GM12878 (cell line): ENCODE data around the gene IGF2R. TPM values are rescaled to one million over a fixed set of nuclear protein-coding genes. Genes with fewer than 3 reads are reported as not detected.

Experiments used
- ATAC-seq: fragments of 200-7000 bp; cut with Tn5 transposase; 3 replicates; pipeline ENCODE4 v1.9.1; 2020; ENCODE audit warnings: mild to moderate bottlenecking, moderate library complexity
- BruUV-seq: library from RNA; stranded (reverse); fragments of 400-500 nt; replicated peaks from 2 replicates; lab custom pipeline; 2021; lab: Mats Ljungman, UMichigan
- CTCF ChIA-PET: fragments of 300-600 bp; sonication (Branson Sonifier 250); formaldehyde crosslinking; extraction: SDS; loops from one replicate; lab custom pipeline; 2021; ENCODE audit warnings: inconsistent platforms; lab: Yijun Ruan, JAX
- POLR2A ChIA-PET: fragments of 350-600 bp; formaldehyde crosslinking; extraction: SDS; loops from one replicate; lab custom pipeline; 2021; ENCODE audit warnings: inconsistent platforms; lab: Charles Lee
- RAD21 ChIA-PET: fragments of 300-600 bp; sonication (Branson Sonifier 250); formaldehyde crosslinking; loops from one replicate; lab custom pipeline; 2023; ENCODE audit warnings: antibody characterized with exemption; ENCODE audit not compliant: unreplicated experiment; lab: Charles Lee
- SMC1A ChIA-PET: fragments of 300-600 bp; sonication (Branson Sonifier 250); formaldehyde crosslinking; loops from one replicate; lab custom pipeline; 2023; ENCODE audit not compliant: unreplicated experiment, uncharacterized antibody; lab: Charles Lee
- DNase-seq: peaks from one replicate; pipeline ENCODE4 v3.0.0-alpha.2; 2011; ENCODE audit warnings: low read depth, low spot score
- FAIRE-seq: peaks from 3 replicates; lab custom pipeline; 2011; peaks lifted over from hg19 to GRCh38; lab: Jason Lieb, UNC
- H2AFZ ChIP-seq: 2 replicates; pipeline ENCODE4 v1.6.0; 2011; ENCODE audit warnings: low read depth, low read length, control low read depth; ENCODE audit not compliant: control insufficient read depth
- H3K27ac ChIP-seq: 2 replicates; pipeline ENCODE4 v1.5.1; 2011; ENCODE audit warnings: control low read depth; ENCODE audit not compliant: control insufficient read depth, insufficient read depth
- H3K27me3 ChIP-seq, 2 experiments: replicated peaks in 1 of 2; 2 replicates each; pipeline versions ENCODE4 v1.6.0 to v1.6.1; 2011; ENCODE audit warnings: low read length in 1 of 2; ENCODE audit not compliant: control insufficient read depth in 2 of 2, insufficient read depth in 2 of 2
- H3K36me3 ChIP-seq, 2 experiments: 2 replicates each; pipeline ENCODE4 v1.5.1; 2011; ENCODE audit warnings: low read length in 1 of 2; ENCODE audit not compliant: control insufficient read depth in 2 of 2, insufficient read depth in 2 of 2
- H3K4me1 ChIP-seq: 2 replicates; pipeline ENCODE4 v1.6.1; 2011; ENCODE audit warnings: mild to moderate bottlenecking, low read length, moderate library complexity, mixed read lengths; ENCODE audit not compliant: control insufficient read depth, insufficient read depth
- H3K4me2 ChIP-seq: 2 replicates; pipeline ENCODE4 v1.6.0; 2011; ENCODE audit warnings: control low read depth; ENCODE audit not compliant: control insufficient read depth, insufficient read depth
- H3K4me3 ChIP-seq: fragments of 200-600 bp; sonication (generic); 2 replicates; pipeline ENCODE4 v1.5.1; 2016
- H3K79me2 ChIP-seq: 2 replicates; pipeline ENCODE4 v1.6.0; 2011; ENCODE audit warnings: low read length; ENCODE audit not compliant: control insufficient read depth, insufficient read depth
- H3K9ac ChIP-seq: 2 replicates; pipeline ENCODE4 v1.8.0; 2011; ENCODE audit warnings: low read length, control low read depth, mixed read lengths; ENCODE audit not compliant: control insufficient read depth, insufficient read depth
- H3K9me3 ChIP-seq: replicated peaks from 3 replicates; pipeline ENCODE4 v1.5.1; 2011; ENCODE audit warnings: mild to moderate bottlenecking, low read length; ENCODE audit not compliant: control insufficient read depth, insufficient read depth
- H4K20me1 ChIP-seq: 2 replicates; pipeline ENCODE4 v1.6.0; 2011; ENCODE audit not compliant: control insufficient read depth, insufficient read depth
- CBFB ChIP-seq: IDR thresholded peaks from 2 replicates; pipeline ENCODE4 v1.6.1; 2016; ENCODE audit warnings: antibody characterized with exemption, low read depth
- E4F1 ChIP-seq: fragments of 450-650 bp; IDR thresholded peaks from 2 replicates; pipeline ENCODE4 v1.6.1; 2018; ENCODE audit warnings: borderline replicate concordance, mild to moderate bottlenecking; ENCODE audit not compliant: partially characterized antibody
- EED ChIP-seq: sonication (generic); IDR thresholded peaks from 2 replicates; pipeline ENCODE4 v1.6.1; 2016; ENCODE audit warnings: antibody characterized with exemption, low read depth
- IRF4 ChIP-seq: IDR thresholded peaks from 2 replicates; pipeline ENCODE4 v1.6.1; 2011; ENCODE audit warnings: low read depth, low read length
- KLF5 ChIP-seq: fragments of 450-650 bp; IDR thresholded peaks from 2 replicates; pipeline ENCODE4 v1.6.1; 2014; ENCODE audit warnings: mild to moderate bottlenecking; ENCODE audit not compliant: partially characterized antibody
- LARP7 ChIP-seq: fragments of 450-650 bp; IDR thresholded peaks from 2 replicates; pipeline ENCODE4 v1.6.1; 2017; ENCODE audit warnings: mild to moderate bottlenecking
- MLLT1 ChIP-seq: fragments of 450-650 bp; IDR thresholded peaks from 2 replicates; pipeline ENCODE4 v1.6.1; 2016; ENCODE audit warnings: mild to moderate bottlenecking
- MTA2 ChIP-seq: fragments of 450-650 bp; IDR thresholded peaks from 2 replicates; pipeline ENCODE4 v1.6.1; 2016; ENCODE audit warnings: low read depth, mild to moderate bottlenecking, moderate library complexity
- NFIC ChIP-seq: IDR thresholded peaks from 2 replicates; pipeline ENCODE4 v1.6.1; 2012; ENCODE audit warnings: low read depth, mild to moderate bottlenecking, inconsistent platforms, low read length, moderate library complexity
- PAX8 ChIP-seq: fragments of 450-650 bp; IDR thresholded peaks from 2 replicates; pipeline ENCODE4 v1.6.1; 2017; ENCODE audit warnings: mild to moderate bottlenecking, moderate library complexity
- RAD21 ChIP-seq: IDR thresholded peaks from 2 replicates; pipeline ENCODE4 v1.6.1; 2011; ENCODE audit warnings: mild to moderate bottlenecking, low read depth, low read length, moderate library complexity; ENCODE audit not compliant: insufficient read depth
- RUNX3 ChIP-seq: IDR thresholded peaks from 2 replicates; pipeline ENCODE4 v1.6.1; 2012; ENCODE audit warnings: low read length, inconsistent platforms
- ZBED1 ChIP-seq: IDR thresholded peaks from 2 replicates; pipeline ENCODE4 v1.6.1; 2016; ENCODE audit warnings: borderline replicate concordance
- WGBS: methylation state at CpG from one replicate; pipeline ENCODE4 v1.1.6; 2016; ENCODE audit warnings: low lambda C conversion rate; ENCODE audit not compliant: insufficient replicate concordance, insufficient coverage; ENCODE audit errors: missing lambda C conversion rate; 5-methylcytosine and 5-hydroxymethylcytosine counted together
- in situ Hi-C: fragments of 300-500 bp; cut with MboI; formaldehyde crosslinking; loops from 9 replicates; pipeline ENCODE4 v1.14.3; 2018; ENCODE audit warnings: mixed read lengths
- intact Hi-C: fragments of 100-400 bp; cut with micrococcal nuclease; formaldehyde crosslinking; loops from one replicate; pipeline ENCODE4 v1.14.2; 2022; ENCODE audit not compliant: unreplicated experiment
- polyA plus RNA-seq, 11 experiments: library from polyadenylated mRNA; depleted of rRNA in 4 of 11; unstranded in 6 of 11; stranded (reverse) in 5 of 11; fragments of >200 nt; fragmentation: Nextera tagmentation in 4 of 11; fragmentation: Illumina TruSeq in 1 of 11; extraction: Ambion mirVana in 4 of 11; extraction: Trizol in 1 of 11; gene quantifications; 1 replicate in 1 of 11; 2 replicates in 10 of 11; pipeline versions ENCODE4 v1.2.1 to v1.2.3, GENCODE V29; 2011 to 2016; ENCODE audit warnings: inconsistent platforms in 2 of 11, missing spikeins in 2 of 11, low read depth in 1 of 11
- total RNA-seq, 4 experiments: library from RNA; depleted of rRNA in 3 of 4; stranded (reverse); fragments of >200 nt in 3 of 4; fragmentation: Illumina TruSeq in 1 of 4; extraction: Trizol in 1 of 4; gene quantifications; 2 replicates each; pipeline versions ENCODE4 v1.2.1 to v1.2.3, GENCODE V29; 2013 to 2021
- TF ChIP-seq, protein P1 (sequence below): fragments of 150-350 bp; IDR thresholded peaks from 2 replicates; pipeline ENCODE4 v1.6.1; 2016; ENCODE audit warnings: low read depth, low read length
- TF ChIP-seq, protein P2 (sequence below): fragments of 450-650 bp; IDR thresholded peaks from 2 replicates; pipeline ENCODE4 v1.6.1; 2017; ENCODE audit warnings: low read depth, mild to moderate bottlenecking, moderate library complexity
- TF ChIP-seq, protein P3 (sequence below): IDR thresholded peaks from 2 replicates; pipeline ENCODE4 v1.6.1; 2012; ENCODE audit warnings: low read depth, low read length, improper control_type of control experiment

The IGF2R gene
- total and polyA plus RNA-seq, 10 of the 15 experiments (the other 5 are each of a cell fraction or from before 2014, with no cell fraction given), result 1.00 to 40.1 (median 16.8) TPM

DNA sequence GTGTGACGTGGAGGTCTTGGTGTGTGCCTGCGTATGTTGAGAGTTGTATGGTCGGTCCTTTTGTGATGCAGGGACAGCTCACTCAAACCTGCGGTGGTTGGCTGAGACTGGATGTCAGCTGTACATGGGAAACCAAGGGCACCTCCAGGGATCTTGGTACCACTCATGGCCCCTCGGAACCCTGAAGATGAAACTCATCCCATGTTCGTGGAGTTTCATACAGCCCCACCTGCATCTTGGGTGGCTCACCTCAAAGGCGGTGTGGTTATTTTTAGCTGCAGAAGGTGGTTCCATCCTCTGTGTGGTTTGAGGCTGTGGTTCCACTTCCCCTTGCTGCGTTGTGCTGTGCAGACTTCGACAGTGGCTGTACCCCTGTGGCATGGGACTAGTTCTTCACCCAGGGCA, 100.2 kb downstream of the IGF2R start:
- peak; percentile 92 for ATAC-seq
- CTCF ChIA-PET, result interaction anchor here (0.6 to 1.9 kb wide), 4 partner anchors 12 to 92 kb away, joined by 3 to 9 read pairs (median 3); no protein-coding TSS in a partner anchor
- Histone ChIP-seq H3K4me2 (peak overlapping the region; percentile 9), H3K36me3 (peaks cover 34 to 61% of the 10 kb centered on the region in 2 experiments), H3K4me3 (no peak overlapping the region), H3K4me1 (peaks cover 27% of the 10 kb centered on the region), H3K27ac (peak overlapping the region; percentile 9), H3K79me2 (no peaks in the 10 kb centered on the region), H3K27me3 (no peaks in the 10 kb centered on the region), H2AFZ (no peak overlapping the region), H3K9me3 (no peaks in the 10 kb centered on the region), H3K9ac (no peak overlapping the region), H4K20me1 (peaks cover 6% of the 10 kb centered on the region; the same call in 1 of the 2 replicates)
- peak; percentile 75 for FAIRE-seq
- in situ Hi-C loops, result no loop called here
- intact Hi-C loops, result no loop called here
- DNase-seq, result peak; percentile 64
- WGBS, result 30% methylated on average over 9 of the region's 9 CpGs
- RAD21 ChIA-PET, result interaction anchor here (1.0 kb wide), 2 partner anchors 97 to 206 kb away, joined by 3 to 4 read pairs; no protein-coding TSS in a partner anchor
- SMC1A ChIA-PET, result interaction anchor here (0.7 to 1.3 kb wide), 2 partner anchors 101 to 349 kb away, joined by 3 to 6 read pairs; no protein-coding TSS in a partner anchor
- POLR2A ChIA-PET, result no interaction called here
- BruUV-seq, result no TSS peak
- peak; percentile 90 for TF ChIP-seq EED
- peak; percentile 72; the same call in 1 of the 2 replicates for TF ChIP-seq IRF4
- 0 out of 2 replicates have a peak, but pooled peaks have one; percentile 11 for TF ChIP-seq MTA2
- TF ChIP-seq LARP7, result no peak
- TF ChIP-seq RAD21, result no peak
- TF ChIP-seq, protein P1, sequence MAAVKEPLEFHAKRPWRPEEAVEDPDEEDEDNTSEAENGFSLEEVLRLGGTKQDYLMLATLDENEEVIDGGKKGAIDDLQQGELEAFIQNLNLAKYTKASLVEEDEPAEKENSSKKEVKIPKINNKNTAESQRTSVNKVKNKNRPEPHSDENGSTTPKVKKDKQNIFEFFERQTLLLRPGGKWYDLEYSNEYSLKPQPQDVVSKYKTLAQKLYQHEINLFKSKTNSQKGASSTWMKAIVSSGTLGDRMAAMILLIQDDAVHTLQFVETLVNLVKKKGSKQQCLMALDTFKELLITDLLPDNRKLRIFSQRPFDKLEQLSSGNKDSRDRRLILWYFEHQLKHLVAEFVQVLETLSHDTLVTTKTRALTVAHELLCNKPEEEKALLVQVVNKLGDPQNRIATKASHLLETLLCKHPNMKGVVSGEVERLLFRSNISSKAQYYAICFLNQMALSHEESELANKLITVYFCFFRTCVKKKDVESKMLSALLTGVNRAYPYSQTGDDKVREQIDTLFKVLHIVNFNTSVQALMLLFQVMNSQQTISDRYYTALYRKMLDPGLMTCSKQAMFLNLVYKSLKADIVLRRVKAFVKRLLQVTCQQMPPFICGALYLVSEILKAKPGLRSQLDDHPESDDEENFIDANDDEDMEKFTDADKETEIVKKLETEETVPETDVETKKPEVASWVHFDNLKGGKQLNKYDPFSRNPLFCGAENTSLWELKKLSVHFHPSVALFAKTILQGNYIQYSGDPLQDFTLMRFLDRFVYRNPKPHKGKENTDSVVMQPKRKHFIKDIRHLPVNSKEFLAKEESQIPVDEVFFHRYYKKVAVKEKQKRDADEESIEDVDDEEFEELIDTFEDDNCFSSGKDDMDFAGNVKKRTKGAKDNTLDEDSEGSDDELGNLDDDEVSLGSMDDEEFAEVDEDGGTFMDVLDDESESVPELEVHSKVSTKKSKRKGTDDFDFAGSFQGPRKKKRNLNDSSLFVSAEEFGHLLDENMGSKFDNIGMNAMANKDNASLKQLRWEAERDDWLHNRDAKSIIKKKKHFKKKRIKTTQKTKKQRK, result no peak
- TF ChIP-seq NFIC, result peak; percentile 54; the same call in 1 of the 2 replicates
- TF ChIP-seq MLLT1, result peak; percentile 54; the same call in 1 of the 2 replicates
- TF ChIP-seq E4F1, result no peak
- peak; percentile 98 for TF ChIP-seq RUNX3
- TF ChIP-seq, protein P2, sequence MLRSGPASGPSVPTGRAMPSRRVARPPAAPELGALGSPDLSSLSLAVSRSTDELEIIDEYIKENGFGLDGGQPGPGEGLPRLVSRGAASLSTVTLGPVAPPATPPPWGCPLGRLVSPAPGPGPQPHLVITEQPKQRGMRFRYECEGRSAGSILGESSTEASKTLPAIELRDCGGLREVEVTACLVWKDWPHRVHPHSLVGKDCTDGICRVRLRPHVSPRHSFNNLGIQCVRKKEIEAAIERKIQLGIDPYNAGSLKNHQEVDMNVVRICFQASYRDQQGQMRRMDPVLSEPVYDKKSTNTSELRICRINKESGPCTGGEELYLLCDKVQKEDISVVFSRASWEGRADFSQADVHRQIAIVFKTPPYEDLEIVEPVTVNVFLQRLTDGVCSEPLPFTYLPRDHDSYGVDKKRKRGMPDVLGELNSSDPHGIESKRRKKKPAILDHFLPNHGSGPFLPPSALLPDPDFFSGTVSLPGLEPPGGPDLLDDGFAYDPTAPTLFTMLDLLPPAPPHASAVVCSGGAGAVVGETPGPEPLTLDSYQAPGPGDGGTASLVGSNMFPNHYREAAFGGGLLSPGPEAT, result no peak; the same call in 1 of the 2 replicates
- no peak for TF ChIP-seq KLF5
- TF ChIP-seq PAX8, result no peak
- peak; percentile 85; the same call in 1 of the 2 replicates for TF ChIP-seq CBFB
- TF ChIP-seq, protein P3, sequence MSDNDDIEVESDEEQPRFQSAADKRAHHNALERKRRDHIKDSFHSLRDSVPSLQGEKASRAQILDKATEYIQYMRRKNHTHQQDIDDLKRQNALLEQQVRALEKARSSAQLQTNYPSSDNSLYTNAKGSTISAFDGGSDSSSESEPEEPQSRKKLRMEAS, result no peak
- no peak for TF ChIP-seq ZBED1
